Cortex of kidney (tissue), 1 donor: ENCODE results near the gene SLC39A3.

ENCODE experiments used
- DNase-seq: peaks from one replicate; lab custom pipeline; 2025; lab: John Stamatoyannopoulos, UW

The SLC39A3 gene

DNA sequence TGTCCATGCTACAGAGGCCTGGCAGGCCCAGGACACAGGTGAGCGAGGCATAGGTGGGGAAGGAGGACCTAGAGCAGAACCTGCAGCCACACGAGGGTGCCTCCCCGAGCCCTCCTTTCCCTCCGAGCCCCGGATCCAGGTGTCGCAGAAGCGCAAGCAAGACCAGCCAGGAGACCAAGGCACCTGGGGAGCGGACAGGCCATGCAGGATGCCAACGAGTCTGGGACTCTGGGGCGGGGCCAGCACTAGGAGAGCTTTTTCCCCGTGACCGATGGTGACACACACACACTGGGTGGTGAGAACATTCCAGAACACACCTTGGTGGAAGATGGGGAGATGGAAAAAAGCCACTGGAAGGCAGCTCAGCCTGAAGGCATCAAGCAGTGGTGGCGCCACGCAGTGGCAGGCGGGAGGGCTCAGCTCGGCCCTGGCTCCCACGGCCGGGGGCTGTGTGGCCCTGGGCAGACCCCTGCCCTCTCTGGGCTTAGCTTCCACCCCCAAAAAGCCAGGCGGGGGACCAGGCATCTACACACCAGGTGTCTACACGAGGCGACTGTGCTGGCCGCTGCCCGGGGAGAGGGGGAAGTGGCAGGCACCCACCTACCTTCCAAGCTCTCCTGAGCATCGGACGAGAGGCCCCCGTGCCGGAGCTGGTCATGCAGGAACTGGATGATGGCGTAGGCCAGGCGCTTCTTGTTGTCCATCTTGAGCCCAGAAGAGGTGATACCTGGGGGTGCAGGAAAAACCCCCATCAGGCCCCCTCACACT lies 28.7 kb upstream of the SLC39A3 start:
- DNase-seq: no peak

DNA sequence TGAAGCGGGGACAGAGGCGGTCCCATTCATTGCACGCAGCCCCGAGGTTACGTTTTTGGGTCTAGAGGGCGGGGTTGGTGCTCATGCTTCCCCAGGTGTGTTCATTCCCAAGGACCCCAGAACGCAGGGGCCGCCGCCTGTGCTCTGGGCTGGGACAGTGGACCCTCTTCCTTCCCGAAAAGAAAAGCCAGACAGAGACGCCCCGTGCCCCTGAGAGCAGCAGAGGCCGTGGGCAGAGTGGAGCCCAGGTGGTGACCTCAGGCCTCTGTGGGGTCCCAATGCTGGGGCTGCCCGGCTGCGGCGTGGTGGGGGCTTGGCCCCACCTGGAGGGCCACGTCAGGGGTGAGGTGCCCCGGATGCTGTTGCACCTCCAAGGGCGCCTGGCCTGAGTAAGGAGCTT lies 27.9 kb upstream of the SLC39A3 start:
- no peak for DNase-seq

DNA sequence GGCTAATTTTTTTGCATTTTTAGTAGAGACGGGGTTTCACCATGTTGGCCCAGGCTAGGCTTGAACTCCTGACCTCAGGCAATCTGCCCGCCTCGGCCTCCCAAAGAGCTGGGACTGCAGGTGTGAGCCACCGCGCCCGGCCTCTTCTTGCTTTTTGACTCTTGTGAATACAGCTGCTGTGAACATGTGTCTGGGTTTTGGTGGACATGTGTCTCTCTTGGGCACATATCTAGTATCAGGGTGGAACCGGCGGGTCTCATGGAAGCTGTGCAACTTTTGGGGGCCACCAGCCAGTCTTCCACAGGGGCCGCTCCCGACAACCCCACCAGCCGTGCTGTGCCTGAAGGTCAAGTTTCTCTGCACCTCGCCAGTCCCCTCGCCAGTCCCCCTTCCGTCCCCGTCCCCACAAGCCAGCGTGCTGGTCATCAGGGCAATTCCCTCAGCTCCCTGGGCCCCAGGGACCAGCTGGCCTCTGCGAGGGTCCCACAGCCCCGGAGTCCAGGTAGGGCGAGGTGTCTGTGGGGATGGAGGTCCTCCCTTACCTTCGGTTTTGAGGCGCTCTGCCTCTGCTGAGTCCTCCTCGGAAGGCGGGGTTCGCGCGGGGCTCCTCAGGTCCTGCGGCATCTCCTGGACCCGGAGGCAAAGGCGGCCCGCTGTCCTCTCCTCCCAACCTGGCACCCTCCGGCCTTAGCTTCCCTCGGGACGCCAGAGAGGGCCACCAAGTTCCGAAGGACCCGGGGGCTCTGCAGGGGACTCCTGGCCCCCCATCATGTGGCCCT lies 27.0 kb upstream of the SLC39A3 start:
- DNase-seq: no peak

DNA sequence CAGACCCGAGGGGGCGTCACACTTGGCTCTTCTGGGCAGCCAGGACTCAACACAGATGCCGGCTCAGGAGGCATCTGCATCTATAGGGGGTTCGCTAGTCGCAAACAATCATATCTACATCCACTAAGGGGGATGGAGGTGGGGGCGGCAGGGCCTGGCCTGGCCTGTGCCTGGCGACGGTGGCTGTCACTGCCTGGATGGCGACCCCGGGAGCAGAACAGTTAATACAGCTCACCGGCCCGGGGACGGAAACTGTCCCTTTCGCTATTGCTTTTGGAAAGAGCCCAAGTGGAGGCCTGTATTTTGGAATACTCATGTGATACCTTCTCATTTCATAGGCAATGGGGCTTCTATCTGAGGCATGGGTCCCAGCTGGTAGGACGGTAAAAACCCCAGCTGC lies 25.6 kb upstream of the SLC39A3 start:
- DNase-seq: no peak

DNA sequence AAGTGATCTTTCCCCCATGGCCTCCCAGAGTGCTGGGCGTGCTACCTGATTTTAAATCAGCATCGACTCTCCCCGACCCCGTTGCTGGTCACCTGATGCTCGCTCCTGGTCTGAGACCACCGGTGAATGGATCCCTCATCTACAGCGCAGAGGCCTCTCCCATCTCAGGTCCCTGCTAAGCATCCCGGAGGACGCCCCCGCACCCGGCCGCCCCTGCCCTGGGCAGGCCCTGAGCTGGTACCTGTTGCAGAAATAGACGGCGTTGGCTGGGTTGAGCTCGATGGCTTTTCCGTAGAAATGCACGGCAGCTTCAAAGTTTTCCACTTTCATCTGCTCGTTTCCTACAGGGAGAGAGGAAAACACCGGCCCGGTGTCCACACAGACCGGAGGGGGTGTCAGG lies 25.1 kb upstream of the SLC39A3 start:
- no peak for DNase-seq

DNA sequence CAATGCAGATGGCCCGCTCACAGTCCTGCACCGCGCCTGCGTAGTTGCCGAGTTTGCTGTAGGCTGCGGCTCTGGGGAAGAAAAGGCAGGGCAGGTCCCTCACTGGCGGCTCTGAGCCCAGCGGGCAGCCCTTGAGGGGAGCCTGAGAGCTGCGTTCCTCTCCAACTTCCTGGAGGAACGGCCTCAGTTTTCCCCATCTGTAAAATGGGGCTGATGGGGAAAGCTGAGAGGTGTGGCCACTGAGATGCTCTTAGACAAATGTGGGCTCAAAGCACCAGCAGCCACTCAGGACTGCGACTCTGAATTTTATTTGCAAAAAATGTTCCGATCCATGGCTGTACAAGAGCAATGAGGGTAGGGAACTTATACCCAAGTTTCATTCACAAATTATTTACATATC lies 23.9 kb upstream of the SLC39A3 start:
- no peak for DNase-seq

DNA sequence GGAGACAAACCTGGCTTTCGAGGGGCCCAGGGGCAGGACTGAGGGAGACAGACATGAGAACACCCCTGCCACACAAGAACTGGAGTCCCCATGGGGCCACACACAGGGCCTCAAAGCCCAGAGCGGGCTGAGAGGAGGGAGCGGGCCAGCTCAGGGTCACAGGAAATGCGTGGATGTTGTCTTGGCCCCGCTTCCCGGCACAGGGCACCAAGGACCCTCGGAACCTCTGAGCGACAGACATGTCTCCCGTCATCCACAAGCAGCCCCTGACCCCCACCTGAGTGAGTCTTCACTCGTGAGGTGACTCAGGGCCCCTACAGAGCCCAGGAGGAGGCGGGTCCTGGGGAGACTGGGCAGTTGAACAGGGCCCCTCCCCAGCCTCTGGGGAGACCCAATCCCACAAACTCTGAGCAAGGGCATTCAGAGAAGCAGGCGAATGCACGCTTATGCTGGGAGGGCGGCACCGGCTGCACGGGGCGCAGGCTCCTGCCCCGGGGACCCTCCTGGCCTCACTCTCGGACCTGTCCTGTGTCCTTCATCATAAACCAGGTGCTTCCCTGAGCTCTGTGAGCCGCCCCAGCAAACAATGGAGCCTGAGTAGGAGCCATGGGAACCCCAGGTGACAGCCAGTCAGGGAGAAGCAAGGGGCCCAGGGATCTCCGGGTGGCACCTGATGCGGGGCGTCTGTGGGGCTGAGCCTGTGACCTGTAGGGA lies 23.1 kb upstream of the SLC39A3 start:
- DNase-seq: no peak

DNA sequence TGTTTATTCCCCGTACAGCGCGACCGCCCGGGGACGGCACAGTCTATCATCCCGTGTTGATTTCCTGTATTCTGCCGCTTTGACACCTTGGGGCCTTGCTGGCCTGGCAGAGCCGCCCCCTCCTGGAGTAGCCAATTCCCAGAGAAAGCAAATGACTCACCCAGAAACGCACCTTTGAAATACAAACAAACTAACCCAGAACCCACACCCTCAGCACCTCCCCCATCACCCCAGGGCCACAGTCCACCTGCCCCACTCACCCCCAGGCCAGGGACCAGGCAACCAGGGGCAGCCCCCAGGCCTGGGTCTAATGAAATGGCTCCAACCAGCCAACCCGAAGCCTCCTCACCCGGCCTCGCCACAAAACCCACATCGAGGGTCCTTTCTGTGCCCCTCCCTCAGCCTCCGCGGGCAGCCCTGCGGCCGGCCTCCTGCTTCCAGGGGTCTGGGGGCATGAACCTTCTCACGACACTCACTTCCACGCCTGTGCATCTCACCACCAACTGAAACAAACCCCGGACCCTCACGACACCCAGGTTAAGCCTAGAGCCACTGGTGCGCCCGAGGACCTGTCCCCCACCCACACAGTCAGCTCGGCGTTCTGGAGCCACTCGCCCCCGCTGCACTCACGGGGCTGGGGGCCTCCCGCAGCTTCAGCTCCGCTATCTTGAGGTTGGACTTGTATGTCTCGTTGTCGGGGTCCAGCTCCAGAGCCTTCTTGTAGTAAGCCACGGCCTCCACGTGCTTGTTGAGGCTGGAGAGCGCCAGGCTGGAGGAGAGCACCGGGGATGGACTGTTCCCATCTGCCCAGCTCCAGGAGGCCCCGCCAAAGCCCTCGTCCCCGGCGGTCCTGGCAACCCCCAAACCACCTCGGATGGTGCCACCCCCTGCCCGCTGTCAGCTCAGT lies 22.3 kb upstream of the SLC39A3 start:
- DNase-seq: no peak

DNA sequence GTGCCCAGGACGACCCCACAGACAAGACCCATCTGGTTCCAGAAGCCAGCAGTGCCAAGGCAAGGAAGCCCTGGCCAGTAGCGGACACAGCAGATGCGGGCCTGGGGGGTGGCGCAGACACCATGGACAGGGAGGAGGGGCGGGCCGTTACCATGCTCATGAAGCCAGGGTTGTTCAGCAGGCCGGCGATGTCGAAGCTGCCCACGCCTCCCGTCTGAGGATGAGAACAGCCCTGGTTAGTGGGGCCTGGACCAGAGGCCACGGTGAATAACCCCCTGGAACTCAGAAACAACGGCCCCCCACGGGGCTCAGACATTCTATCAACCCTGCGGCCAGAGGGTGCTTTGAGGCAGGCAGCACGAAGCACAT lies 21.5 kb upstream of the SLC39A3 start:
- no peak for DNase-seq

DNA sequence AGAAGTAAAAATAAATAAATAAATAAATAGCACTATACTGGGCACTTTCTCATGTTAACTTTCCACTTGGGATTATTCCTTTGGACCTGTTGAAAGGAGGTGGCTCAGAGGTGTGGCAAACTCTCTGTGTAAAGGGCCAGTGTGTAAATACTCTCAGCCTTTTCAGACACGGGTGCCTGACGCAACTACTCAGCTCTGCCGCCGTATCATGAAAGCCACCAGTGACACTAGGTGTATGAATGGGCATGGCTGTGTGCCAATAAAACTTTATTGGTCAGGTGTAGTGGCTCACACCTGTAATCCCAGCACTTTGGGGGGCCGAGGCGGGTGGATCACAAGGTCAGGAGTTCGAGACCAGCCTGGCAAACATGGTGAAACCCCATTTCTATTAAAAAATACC lies 20.1 kb upstream of the SLC39A3 start:
- no peak for DNase-seq

DNA sequence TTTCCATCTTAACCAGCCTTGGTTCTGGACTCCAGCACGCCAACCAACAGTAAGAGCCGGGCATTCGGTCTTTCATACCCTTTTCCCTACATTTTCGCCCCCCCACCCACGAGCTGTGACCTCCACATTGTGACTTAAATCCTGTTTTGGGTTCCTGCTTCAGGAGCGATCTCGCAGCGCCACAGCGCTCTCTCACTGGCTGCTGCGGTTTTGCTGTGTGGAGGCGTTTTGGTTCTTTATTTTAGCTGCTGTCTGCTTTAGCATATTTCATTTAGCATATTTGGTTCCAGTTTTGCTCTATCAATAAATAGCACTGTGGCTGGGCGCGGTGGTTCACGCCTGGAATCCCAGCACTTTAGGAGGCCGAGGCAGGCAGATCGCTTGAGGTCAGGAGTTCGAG lies 19.5 kb upstream of the SLC39A3 start:
- no peak for DNase-seq

DNA sequence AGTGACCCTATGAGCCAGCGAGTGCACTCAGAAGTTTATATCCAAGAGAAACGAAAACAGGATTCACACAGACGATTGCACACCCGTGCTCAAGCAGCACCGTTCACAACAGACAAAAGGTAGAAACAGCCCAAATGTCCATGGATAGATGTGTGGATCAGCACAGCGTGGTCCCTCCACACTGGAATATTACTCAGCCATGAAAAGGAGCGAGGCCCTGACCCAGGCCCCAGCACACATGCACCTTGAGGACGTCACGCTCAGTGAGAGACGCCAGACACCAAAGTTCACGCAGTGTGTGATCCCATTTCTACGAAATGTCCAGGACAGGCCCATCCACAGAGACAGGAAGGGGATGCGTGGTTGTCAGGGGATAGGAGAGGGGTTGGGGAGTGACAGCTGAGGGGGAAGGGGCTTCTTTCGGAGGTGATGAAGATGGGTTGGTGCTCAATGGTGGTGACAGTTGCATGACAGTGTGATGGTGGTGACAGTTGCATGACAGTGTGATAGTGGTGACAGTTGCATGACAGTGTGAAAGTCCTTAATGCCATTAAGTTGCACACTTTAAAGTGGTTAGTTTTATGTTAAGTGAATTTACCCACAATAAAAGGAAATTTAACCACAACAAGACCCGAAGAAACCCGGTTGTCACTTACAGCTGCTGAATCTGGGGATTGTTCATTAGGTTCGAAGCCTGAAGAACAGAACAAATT lies 18.9 kb upstream of the SLC39A3 start:
- no peak for DNase-seq

DNA sequence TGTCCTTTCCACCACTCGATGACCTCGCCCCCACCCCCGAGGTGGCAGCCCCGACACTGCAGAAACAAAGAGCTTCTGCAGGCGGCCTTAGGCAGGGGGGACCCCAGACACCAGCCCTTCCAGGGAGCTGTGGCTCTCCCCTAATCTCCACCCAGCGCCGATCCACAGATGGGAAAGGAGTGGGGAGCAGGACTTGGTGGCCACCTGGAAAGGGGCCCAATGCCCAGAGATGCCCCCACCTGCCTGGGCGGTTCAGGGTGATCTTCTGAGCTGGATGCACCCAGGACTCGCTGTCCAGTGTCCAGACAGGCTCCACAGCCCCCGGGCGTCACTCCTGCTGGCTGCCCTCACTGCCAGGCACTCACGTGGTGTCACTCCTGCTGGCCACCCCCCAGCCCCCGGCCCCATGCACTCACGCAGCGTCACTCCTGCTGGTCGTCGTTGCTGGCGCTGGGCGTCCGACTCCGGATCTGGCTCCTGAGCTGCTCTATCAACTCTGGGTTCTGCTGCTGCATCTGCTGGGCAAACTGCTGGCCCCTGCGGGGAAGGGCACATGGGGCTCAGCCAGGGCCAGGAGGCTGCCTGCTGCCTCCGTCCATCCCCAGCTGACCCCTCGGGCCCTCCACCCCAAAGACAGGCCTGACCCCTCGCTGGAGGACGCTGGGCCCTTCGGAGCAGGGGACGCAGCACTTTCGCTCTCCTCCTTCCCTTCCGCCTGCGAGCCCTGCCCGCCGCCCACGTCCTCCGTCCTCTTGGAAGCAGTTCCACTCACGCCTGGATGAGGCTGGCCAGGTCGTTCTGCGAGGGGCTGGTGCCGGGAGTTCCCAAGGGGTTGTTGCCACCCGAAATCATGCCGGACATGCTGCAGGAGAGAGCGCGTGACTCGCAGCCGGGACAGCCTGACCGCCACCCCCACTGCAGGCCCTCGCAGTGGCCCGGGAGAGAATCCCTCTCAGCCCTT lies 17.4 kb upstream of the SLC39A3 start:
- DNase-seq: no peak

DNA sequence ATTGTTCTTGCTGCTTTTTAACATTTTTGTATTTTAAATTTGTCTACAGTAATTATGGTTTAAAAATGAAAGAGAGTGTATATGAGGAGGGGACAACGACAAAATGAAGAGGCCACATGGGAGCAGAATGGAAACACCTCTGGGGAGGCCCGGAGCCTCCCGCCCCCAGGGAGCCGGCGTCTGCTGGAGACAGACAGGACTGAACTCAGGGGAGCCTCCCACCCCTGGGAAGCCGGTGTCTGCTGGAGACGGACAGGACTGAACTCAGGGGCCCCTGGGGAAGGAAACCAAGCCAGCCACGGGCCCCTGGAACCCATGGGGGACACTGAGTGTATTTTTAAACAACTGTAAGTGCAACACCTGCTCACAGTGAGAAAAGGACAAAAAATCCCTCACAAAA lies 16.7 kb upstream of the SLC39A3 start:
- no peak for DNase-seq

DNA sequence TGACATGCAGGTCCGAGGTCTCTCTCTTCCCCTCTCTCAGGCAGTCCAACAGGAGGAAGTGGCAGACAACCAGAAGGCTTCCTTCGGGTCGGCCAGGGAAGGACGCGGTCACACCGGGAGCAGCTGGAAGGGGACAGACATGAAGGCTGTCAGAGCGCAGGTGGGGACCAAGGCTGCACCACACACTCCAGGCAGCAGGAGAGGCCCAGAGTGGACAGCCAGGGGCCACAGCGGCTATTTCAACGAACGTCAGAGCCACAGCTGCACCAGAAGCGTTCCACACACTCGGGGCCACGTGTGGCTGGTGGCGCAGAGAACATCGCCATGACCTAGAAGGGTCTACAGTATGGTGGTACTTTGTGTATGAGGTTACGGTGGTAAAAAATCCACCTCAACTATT lies 16.0 kb upstream of the SLC39A3 start:
- DNase-seq: no peak

DNA sequence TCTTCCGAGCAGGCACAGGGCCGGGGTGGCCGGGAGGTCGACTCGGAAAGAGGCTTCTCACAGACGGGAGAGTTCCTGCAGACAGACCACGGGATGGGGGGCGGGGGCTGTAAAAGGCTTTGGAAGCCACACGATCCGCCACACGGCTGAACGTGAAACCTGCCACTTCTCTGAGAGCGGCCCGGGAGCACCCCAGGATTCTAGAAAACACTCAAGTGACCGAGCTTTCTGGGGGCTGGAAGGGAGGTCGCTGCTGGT lies 15.6 kb upstream of the SLC39A3 start:
- no peak for DNase-seq

DNA sequence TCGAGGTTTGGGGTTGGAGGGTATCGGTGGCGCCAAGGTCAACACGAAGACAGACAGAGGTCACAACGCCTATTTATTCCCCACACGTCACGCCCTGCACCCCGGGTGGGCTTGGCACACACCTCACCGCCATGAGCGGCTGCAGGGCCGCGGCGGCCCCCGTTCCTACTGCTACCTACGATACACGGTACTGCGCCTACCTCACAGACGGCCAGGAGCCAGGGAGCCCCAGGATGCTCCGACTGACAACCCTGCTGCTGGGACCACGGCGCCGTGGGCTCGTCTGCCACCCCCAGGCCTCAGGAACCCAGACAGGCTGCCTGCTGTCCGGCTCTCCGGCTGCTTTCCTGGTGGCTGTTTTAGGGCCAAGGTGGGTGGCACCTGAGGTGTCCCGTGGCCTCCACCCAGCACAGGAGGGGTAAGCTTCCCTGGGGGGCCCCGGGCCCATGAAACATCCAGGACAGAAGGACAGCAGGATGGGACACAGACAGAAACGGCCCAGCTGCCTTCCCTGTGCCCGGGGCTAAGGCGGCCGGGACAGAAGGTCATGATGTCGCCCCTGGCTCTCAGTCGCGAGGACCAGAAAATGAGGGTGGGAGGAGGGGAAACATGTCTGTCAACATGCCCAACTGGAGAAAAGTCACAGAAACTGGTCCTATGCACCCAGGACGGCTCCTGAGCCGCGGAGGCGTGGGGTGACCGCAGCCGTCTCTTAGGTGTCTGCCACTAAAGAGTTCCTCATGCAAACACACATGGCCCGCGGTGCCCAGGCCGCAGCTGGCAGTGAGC lies 15.0 kb upstream of the SLC39A3 start:
- no peak for DNase-seq

DNA sequence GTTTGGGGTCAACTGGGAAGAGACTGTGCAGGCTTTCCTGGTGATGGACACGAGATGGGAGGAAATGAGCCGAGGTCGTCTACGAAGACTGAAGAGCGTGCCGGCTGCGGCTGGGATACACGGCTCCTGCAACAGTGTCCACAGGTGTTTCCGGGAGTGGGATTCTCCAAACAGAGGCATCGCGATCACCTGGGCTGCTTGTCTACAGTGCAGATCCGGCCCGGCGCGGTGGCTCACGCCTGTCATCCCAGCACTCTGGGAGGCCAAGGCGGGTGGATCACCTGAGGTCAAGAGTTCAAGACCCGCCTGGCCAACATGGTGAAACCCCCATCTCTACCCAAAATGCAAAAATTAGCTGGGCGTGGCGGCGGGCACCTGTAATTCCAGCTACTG lies 11.6 kb upstream of the SLC39A3 start:
- DNase-seq: no peak

DNA sequence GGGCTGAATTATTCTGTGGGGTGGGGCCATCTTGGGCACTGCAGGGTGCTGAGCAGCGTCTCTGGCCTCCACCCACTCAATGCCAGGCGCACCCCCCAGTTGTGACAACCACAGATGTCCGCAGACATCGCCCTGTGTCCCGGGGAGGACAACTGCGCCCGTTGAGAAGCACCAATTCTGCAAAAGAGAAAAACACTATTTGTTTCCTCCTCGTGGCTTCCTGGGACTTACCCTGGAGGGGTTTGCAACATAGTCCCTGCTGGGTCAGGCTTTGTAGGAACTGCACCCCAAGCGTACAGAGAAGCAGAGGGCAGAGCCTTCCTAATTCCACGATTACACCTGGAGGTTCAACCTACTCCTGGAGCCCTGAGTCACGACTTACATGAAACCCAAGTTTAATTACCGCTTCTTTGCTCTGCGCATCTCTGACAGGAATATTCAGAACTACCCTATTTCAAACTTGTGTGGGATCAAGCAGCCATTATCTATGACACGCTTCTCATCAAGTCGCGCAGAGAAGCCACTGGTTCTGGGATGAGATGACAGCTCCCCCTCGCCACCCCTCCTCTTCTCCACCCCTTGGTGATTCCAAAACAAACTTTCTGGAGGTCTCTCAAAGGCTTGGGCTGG lies 11.1 kb upstream of the SLC39A3 start:
- DNase-seq: no peak
